Measurements from ENCODE around the gene CCDC121. TPM values are rescaled to one million over a fixed set of nuclear protein-coding genes. Genes with fewer than 3 reads are reported as not detected.

CCDC121 gene
- total and polyA plus RNA-seq, 10 of the 15 experiments (the other 5 are each of a cell fraction or from before 2014, with no cell fraction given) = 0.34 to 1.2 (median 0.63) TPM

- CTCF ChIA-PET = interaction anchor here (2.4 kb wide), 1 partner anchor 37 kb away, joined by 14 read pairs; no protein-coding TSS in a partner anchor
- no peak overlapping the region for H3K4me2 ChIP-seq (ENCODE audit: control insufficient read depth, insufficient read depth)
- H3K79me2 ChIP-seq (ENCODE audit: control insufficient read depth, insufficient read depth, low read length) = no peaks in the 10 kb centered on the region
- no peak overlapping the region for H2AFZ ChIP-seq (ENCODE audit: control insufficient read depth, low read depth, low read length)
- no peak for DNase-seq (ENCODE audit: low read depth, low spot score)
- POLR2A ChIA-PET = no interaction called here
- no peaks in the 10 kb centered on the region for H3K9me3 ChIP-seq (replicated peaks; ENCODE audit: control insufficient read depth, insufficient read depth, low read length)
- intact Hi-C loops (cut with micrococcal nuclease; ENCODE audit: unreplicated experiment) = no loop called here
- H3K4me3 ChIP-seq = no peak overlapping the region
- H4K20me1 ChIP-seq (ENCODE audit: control insufficient read depth, insufficient read depth) = no peaks in the 10 kb centered on the region
- in situ Hi-C loops (cut with MboI) = no loop called here
- FAIRE-seq = no peak
- ATAC-seq = no peak
- no TSS peak for BruUV-seq (replicated peaks)
- RAD21 ChIA-PET (ENCODE audit: unreplicated experiment) = no interaction called here
- SMC1A ChIA-PET (ENCODE audit: uncharacterized antibody, unreplicated experiment) = no interaction called here
- H3K27ac ChIP-seq (ENCODE audit: control insufficient read depth, insufficient read depth) = no peak overlapping the region
- no peaks in the 10 kb centered on the region for H3K4me1 ChIP-seq (ENCODE audit: control insufficient read depth, insufficient read depth, low read length)
- peaks cover 2 to 21% of the 10 kb centered on the region in 2 experiments; a peak in 3 of 4 replicates for H3K36me3 ChIP-seq (ENCODE audit: control insufficient read depth in 2 of 2, insufficient read depth in 2 of 2, low read length in 1 of 2)
- TF ChIP-seq NR2C2 (IDR thresholded peaks at IDR 0.05; ENCODE audit: borderline replicate concordance, control insufficient read depth, insufficient read length, low read depth) (no peak), ETV6 (conservative IDR thresholded peaks at IDR 0.05 in 1 of 2, IDR thresholded peaks at IDR 0.05 in 1 of 2; ENCODE audit: borderline replicate concordance in 1 of 2, low read depth in 1 of 2) (no peak), NBN (IDR thresholded peaks at IDR 0.05) (no peak), PML (IDR thresholded peaks at IDR 0.05; ENCODE audit: low read length) (no peak), SP1 (IDR thresholded peaks at IDR 0.05; ENCODE audit: low read depth, low read length) (no peak), BCLAF1 (IDR thresholded peaks at IDR 0.05) (no peak), NFYB (IDR thresholded peaks at IDR 0.05; ENCODE audit: insufficient read depth, low read depth, low read length) (no peak), CBX3 (IDR thresholded peaks at IDR 0.05; ENCODE audit: borderline replicate concordance, low read depth) (no peak), POU2F2 (IDR thresholded peaks at IDR 0.05; ENCODE audit: borderline replicate concordance, low read depth, low read length) (no peak), MEF2A (IDR thresholded peaks at IDR 0.05; ENCODE audit: insufficient read depth, low read depth, low read length) (no peak), SREBF1 (IDR thresholded peaks at IDR 0.05; ENCODE audit: low read length) (no peak), SMC3 (IDR thresholded peaks at IDR 0.05; ENCODE audit: borderline replicate concordance, low read length) (no peak), KDM1A (IDR thresholded peaks at IDR 0.05; ENCODE audit: borderline replicate concordance) (no peak), CEBPB (IDR thresholded peaks at IDR 0.05; ENCODE audit: borderline replicate concordance in 1 of 2, low read depth in 2 of 2, low read length in 2 of 2) (no peak), CHD1 (IDR thresholded peaks at IDR 0.05; ENCODE audit: low read depth, low read length) (no peak), TCF3 (IDR thresholded peaks at IDR 0.05; ENCODE audit: borderline replicate concordance, insufficient read depth, low read depth, low read length) (no peak), EZH2 (IDR thresholded peaks at IDR 0.05; ENCODE audit: borderline replicate concordance, control insufficient read depth, low read depth, low read length) (no peak), PAX5 (IDR thresholded peaks at IDR 0.05; ENCODE audit: borderline replicate concordance, low read depth, low read length) (no peak), SMAD1 (IDR thresholded peaks at IDR 0.05; ENCODE audit: low read depth, partially characterized antibody) (no peak)
- TF ChIP-seq, protein P1, sequence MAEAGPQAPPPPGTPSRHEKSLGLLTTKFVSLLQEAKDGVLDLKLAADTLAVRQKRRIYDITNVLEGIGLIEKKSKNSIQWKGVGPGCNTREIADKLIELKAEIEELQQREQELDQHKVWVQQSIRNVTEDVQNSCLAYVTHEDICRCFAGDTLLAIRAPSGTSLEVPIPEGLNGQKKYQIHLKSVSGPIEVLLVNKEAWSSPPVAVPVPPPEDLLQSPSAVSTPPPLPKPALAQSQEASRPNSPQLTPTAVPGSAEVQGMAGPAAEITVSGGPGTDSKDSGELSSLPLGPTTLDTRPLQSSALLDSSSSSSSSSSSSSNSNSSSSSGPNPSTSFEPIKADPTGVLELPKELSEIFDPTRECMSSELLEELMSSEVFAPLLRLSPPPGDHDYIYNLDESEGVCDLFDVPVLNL (IDR thresholded peaks at IDR 0.05; ENCODE audit: low read depth, low read length) = no peak
- H3K9ac ChIP-seq (ENCODE audit: control insufficient read depth, insufficient read depth, low read length) = no peak overlapping the region
- no peaks in the 10 kb centered on the region for H3K27me3 ChIP-seq (replicated peaks in 1 of 2; ENCODE audit: control insufficient read depth in 2 of 2, insufficient read depth in 2 of 2, low read length in 1 of 2)
Observed at GRCh38 chr2:27645197-27645596, 16.4 kb upstream of the CCDC121 start.

Data from GM12878 (cell line).